ENCODE results near the gene IRS2. TPM values are rescaled to one million over a fixed set of nuclear protein-coding genes. Genes with fewer than 3 reads are reported as not detected.

The IRS2 gene
- total RNA-seq, 1 donor from 2014 or later, result 14.9 TPM

GRCh38 chr13:109795011-109795410 is 8.6 kb upstream of the IRS2 start:
- TF ChIP-seq, protein P1, sequence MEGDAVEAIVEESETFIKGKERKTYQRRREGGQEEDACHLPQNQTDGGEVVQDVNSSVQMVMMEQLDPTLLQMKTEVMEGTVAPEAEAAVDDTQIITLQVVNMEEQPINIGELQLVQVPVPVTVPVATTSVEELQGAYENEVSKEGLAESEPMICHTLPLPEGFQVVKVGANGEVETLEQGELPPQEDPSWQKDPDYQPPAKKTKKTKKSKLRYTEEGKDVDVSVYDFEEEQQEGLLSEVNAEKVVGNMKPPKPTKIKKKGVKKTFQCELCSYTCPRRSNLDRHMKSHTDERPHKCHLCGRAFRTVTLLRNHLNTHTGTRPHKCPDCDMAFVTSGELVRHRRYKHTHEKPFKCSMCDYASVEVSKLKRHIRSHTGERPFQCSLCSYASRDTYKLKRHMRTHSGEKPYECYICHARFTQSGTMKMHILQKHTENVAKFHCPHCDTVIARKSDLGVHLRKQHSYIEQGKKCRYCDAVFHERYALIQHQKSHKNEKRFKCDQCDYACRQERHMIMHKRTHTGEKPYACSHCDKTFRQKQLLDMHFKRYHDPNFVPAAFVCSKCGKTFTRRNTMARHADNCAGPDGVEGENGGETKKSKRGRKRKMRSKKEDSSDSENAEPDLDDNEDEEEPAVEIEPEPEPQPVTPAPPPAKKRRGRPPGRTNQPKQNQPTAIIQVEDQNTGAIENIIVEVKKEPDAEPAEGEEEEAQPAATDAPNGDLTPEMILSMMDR (IDR thresholded peaks at IDR 0.05; ENCODE audit: borderline replicate concordance), result no peak
- no peak for DNase-seq
- H3K4me1 ChIP-seq, result peaks cover 4% of the 10 kb centered on the region
- peaks cover 37% of the 10 kb centered on the region for H3K27me3 ChIP-seq (ENCODE audit: low read depth)
- no peak overlapping the region for H3K27ac ChIP-seq (replicated peaks)
- no peak overlapping the region for H3K4me3 ChIP-seq
- intact Hi-C loops (cut with micrococcal nuclease), result no loop called here
- no peaks in the 10 kb centered on the region for H3K9me3 ChIP-seq (replicated peaks)
- no peaks in the 10 kb centered on the region for H3K36me3 ChIP-seq

DNA sequence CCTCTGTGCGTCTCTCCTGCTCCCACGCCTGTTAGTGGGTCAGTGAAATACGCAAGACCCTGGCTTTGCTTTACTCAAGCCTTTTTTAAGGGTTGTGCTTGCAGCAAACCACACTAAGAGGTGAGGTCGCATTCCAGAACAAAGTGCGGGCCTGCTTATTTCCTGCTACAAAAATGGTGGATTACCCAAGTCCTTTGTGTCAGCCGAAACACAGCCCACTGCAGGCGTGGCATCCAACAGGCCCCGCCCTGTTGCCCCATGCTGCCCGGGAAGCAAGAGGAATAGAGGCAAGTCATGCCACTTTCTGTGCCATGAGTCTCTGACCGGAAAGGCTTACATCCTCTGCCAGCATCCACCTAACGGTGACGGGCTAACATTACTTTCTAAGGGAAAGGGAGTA is 7.7 kb upstream of the IRS2 start:
- H3K4me3 ChIP-seq, result no peak overlapping the region
- peaks cover 37% of the 10 kb centered on the region for H3K27me3 ChIP-seq (ENCODE audit: low read depth)
- intact Hi-C loops (cut with micrococcal nuclease), result no loop called here
- H3K4me1 ChIP-seq, result peaks cover 10% of the 10 kb centered on the region
- H3K27ac ChIP-seq (replicated peaks), result no peak overlapping the region
- H3K36me3 ChIP-seq, result no peaks in the 10 kb centered on the region
- TF ChIP-seq, protein P1 (IDR thresholded peaks at IDR 0.05; ENCODE audit: borderline replicate concordance), result no peak
- H3K9me3 ChIP-seq (replicated peaks), result no peaks in the 10 kb centered on the region
- no peak for DNase-seq

GRCh38 chr13:109792416-109793059 is 6.2 kb upstream of the IRS2 start:
- Histone ChIP-seq H3K4me1 (peaks cover 20% of the 10 kb centered on the region), H3K9me3 (replicated peaks) (no peaks in the 10 kb centered on the region), H3K27ac (replicated peaks) (no peak overlapping the region), H3K4me3 (no peak overlapping the region), H3K27me3 (ENCODE audit: low read depth) (peaks cover 29% of the 10 kb centered on the region), H3K36me3 (no peaks in the 10 kb centered on the region)
- TF ChIP-seq, protein P1 (IDR thresholded peaks at IDR 0.05; ENCODE audit: borderline replicate concordance), result no peak
- intact Hi-C loops (cut with micrococcal nuclease), result no loop called here
- no peak for DNase-seq

- peaks cover 20% of the 10 kb centered on the region for H3K27me3 ChIP-seq (ENCODE audit: low read depth)
- no peak for DNase-seq
- TF ChIP-seq, protein P1 (IDR thresholded peaks at IDR 0.05; ENCODE audit: borderline replicate concordance), result peak; percentile 55
- H3K4me1 ChIP-seq, result peaks cover 29% of the 10 kb centered on the region
- no peak overlapping the region for H3K27ac ChIP-seq (replicated peaks)
- H3K4me3 ChIP-seq, result no peak overlapping the region
- intact Hi-C loops (cut with micrococcal nuclease), result no loop called here
- H3K9me3 ChIP-seq (replicated peaks), result no peaks in the 10 kb centered on the region
- no peaks in the 10 kb centered on the region for H3K36me3 ChIP-seq
Measured at GRCh38 chr13:109790942-109791605, 4.7 kb upstream of the IRS2 start.

GRCh38 chr13:109790086-109790485 is 3.7 kb upstream of the IRS2 start:
- Histone ChIP-seq H3K9me3 (replicated peaks) (no peaks in the 10 kb centered on the region), H3K27ac (replicated peaks) (no peak overlapping the region), H3K4me1 (peaks cover 29% of the 10 kb centered on the region), H3K4me3 (no peak overlapping the region), H3K36me3 (no peaks in the 10 kb centered on the region), H3K27me3 (ENCODE audit: low read depth) (peaks cover 14% of the 10 kb centered on the region)
- TF ChIP-seq, protein P1 (IDR thresholded peaks at IDR 0.05; ENCODE audit: borderline replicate concordance), result no peak
- intact Hi-C loops (cut with micrococcal nuclease), result no loop called here
- no peak for DNase-seq

Data from left ventricle myocardium inferior (tissue), 1 donor.